Measurements from ENCODE around the gene TTC34. TPM values are rescaled to one million over a fixed set of nuclear protein-coding genes. Genes with fewer than 3 reads are reported as not detected.

Gene TTC34
- polyA plus RNA-seq, 1 experiment, result 0.11 TPM

DNA sequence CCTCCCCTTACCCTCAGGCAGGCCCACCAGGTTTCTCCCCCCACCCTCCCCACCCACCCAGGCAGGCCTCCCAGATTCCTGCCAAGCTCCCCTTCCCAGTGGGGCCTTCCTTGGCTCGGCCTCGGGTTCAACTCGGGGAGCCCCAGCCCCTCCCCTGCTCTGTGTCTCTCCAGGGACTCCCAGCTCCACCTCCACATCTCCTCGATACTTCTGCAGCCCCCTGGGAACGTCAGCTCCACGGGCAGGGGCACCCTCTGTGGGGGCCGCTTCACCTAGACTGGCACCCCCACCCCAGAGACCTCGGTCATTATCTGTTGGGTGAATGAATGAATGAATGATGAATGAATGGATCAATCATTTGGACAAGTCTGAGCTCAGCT is 169.5 kb downstream of the TTC34 start:
- CTCF ChIA-PET, result no interaction called here
- peaks cover 7% of the 10 kb centered on the region for H3K27me3 ChIP-seq (ENCODE audit: control insufficient read depth, insufficient read depth, low read length)
- no peak overlapping the region for H3K4me3 ChIP-seq (ENCODE audit: low read depth, low read length)
- DNase-seq (ENCODE audit: low read depth), result no peak
- TF ChIP-seq, protein P1, sequence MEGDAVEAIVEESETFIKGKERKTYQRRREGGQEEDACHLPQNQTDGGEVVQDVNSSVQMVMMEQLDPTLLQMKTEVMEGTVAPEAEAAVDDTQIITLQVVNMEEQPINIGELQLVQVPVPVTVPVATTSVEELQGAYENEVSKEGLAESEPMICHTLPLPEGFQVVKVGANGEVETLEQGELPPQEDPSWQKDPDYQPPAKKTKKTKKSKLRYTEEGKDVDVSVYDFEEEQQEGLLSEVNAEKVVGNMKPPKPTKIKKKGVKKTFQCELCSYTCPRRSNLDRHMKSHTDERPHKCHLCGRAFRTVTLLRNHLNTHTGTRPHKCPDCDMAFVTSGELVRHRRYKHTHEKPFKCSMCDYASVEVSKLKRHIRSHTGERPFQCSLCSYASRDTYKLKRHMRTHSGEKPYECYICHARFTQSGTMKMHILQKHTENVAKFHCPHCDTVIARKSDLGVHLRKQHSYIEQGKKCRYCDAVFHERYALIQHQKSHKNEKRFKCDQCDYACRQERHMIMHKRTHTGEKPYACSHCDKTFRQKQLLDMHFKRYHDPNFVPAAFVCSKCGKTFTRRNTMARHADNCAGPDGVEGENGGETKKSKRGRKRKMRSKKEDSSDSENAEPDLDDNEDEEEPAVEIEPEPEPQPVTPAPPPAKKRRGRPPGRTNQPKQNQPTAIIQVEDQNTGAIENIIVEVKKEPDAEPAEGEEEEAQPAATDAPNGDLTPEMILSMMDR (IDR thresholded peaks at IDR 0.05; ENCODE audit: insufficient read depth, low read depth, low read length), result no peak
- POLR2A ChIA-PET, result no interaction called here
- no peaks in the 10 kb centered on the region for H3K36me3 ChIP-seq (ENCODE audit: control insufficient read depth, insufficient read depth, low read length)

DNA sequence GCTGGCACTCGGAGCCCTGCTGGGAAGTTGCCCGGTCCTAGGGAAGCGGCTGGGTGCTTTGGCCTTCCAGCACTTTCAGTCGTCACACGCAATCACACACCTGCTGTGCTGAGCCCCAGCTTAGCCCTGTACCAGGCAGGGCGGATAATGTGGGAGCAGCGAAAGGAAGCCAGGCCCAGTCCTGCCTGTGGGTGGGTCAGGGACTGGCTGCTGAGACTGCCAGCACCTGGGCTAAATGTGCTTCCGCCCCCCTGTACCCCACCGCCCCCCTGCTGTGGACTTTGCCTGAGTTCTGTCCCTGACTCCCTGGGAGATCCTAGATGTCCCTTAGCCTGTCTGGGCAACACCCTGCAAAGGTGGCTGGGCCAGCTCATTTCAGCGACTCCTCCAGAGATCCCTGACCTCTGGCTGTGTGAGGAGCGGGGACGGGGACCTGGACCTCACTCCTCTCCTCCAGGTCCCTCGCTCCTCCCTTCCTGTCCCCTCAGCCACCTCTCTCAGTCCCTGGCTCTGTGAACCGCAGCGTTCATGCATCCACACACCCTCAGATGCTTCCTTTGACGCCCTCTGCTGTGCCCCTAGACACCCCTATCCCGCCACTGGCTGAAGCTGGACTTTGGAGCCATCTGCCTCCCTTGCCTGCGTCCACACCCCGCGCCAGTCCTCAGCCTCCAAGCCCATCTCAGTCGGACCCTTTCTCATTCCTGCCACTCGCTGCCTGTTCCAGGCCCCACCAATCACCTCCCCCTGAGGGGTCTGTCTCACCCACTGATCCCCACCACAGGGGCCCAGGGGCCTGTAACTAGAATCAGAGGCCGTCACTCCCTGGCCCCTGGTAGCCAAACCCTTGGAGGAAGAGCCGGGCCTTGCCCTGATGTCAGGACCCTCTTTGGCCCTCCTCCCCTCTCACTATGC is 170.1 kb downstream of the TTC34 start:
- DNase-seq (ENCODE audit: low read depth), result no peak

DNA sequence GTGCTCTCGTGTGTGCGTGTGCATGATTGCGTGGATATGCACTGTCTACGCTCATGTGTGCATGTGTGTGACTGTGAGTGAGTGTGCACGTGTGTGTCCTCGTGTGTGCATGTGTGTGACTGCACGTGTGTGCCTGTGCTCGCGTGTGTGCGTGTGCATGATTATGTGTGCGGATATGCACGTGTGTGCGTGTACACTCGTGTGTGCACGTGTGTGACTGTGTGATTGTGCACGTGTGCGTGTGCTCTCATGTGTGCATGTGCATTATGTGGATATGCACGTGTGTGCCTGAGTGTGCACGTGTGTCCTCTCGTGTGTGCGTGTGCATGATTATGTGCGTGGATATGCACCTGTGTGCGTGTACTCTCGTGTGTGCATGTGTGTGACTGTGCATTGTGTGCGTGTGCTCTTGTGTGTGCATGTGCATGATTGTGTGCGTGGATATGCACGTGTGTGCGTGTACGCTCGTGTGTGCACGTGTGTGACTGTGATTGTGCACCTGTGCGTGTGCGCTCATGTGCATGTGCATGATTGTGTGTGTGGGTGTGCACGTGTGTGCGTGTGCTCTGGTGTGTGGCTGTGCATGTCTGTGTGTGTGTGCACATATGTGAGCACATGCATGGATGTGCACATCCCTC is 170.9 kb downstream of the TTC34 start:
- ChIA-PET POLR2A (no interaction called here), CTCF (no interaction called here)
- DNase-seq (ENCODE audit: low read depth), result no peak

More for the DNA sequence above, 170.1 kb downstream of the TTC34 start:
- TF ChIP-seq, protein P1 (IDR thresholded peaks at IDR 0.05; ENCODE audit: insufficient read depth, low read depth, low read length), result no peak
- ChIA-PET CTCF (no interaction called here), POLR2A (no interaction called here)
- H3K4me3 ChIP-seq (ENCODE audit: low read depth, low read length), result no peak overlapping the region
- no peaks in the 10 kb centered on the region for H3K36me3 ChIP-seq (ENCODE audit: control insufficient read depth, insufficient read depth, low read length)
- peaks cover 7% of the 10 kb centered on the region for H3K27me3 ChIP-seq (ENCODE audit: control insufficient read depth, insufficient read depth, low read length)

DNA sequence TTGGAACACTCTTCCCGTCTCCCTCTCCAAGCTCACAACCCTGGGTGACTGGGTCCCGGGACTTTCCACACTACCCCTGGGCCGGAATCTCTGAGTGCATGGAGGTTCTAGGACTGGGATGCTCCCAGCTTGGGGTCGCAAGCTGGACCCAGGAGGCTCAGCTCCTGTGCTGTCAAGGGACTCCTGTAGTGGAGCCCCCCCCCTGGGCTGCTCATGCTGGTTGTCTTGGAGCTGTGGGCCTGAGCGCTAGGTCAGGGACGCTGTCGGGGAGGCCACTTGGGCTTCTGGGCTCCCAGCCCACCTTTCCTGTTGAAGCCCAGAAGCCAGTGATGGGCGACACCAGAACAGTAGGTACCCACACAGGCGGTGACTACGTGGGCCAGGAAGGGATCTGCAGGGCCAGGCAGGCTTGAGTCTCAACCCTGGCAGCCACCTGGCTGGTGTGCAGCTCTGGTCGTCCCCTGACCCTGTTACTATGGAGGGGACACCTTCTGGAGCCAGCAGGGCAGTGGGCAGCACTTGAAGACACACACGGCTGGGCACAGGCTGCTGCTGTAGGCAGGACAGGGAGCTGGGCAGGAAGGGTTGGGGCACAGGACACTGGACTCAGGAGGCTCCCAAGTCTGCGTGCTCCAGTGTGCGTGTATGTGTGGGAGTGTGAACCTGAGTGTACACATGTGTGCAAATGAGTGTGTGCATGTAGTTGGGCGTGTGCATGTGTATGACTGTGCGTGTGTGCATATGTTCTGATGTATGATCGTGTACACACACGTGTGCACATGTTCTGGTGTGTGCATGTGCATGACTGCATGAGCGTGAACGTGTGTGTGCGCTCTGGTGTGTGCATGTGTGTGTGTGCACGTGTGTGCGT is 171.6 kb downstream of the TTC34 start:
- no peak for DNase-seq (ENCODE audit: low read depth)
- TF ChIP-seq, protein P1 (IDR thresholded peaks at IDR 0.05; ENCODE audit: insufficient read depth, low read depth, low read length), result no peak
- Histone ChIP-seq H3K27me3 (ENCODE audit: control insufficient read depth, insufficient read depth, low read length) (peaks cover 7% of the 10 kb centered on the region), H3K36me3 (ENCODE audit: control insufficient read depth, insufficient read depth, low read length) (no peaks in the 10 kb centered on the region), H3K4me3 (ENCODE audit: low read depth, low read length) (no peak overlapping the region)
- POLR2A ChIA-PET, result no interaction called here
- CTCF ChIA-PET, result no interaction called here

More for the DNA sequence above, 170.9 kb downstream of the TTC34 start:
- TF ChIP-seq, protein P1 (IDR thresholded peaks at IDR 0.05; ENCODE audit: insufficient read depth, low read depth, low read length), result no peak
- Histone ChIP-seq H3K27me3 (ENCODE audit: control insufficient read depth, insufficient read depth, low read length) (peaks cover 7% of the 10 kb centered on the region), H3K4me3 (ENCODE audit: low read depth, low read length) (no peak overlapping the region), H3K36me3 (ENCODE audit: control insufficient read depth, insufficient read depth, low read length) (no peaks in the 10 kb centered on the region)
